ENCODE results near the gene TM7SF3. TPM values are rescaled to one million over a fixed set of nuclear protein-coding genes. Genes with fewer than 3 reads are reported as not detected.
"Not testable (repeated sequence)": the region's sequence is repeated elsewhere in the genome, so short reads cannot be mapped to it uniquely, and the experiment has no call there.

TM7SF3 gene
- total RNA-seq, 4 donors from 2014 or later, result 31.8 to 50.7 (median 40.5) TPM

DNA sequence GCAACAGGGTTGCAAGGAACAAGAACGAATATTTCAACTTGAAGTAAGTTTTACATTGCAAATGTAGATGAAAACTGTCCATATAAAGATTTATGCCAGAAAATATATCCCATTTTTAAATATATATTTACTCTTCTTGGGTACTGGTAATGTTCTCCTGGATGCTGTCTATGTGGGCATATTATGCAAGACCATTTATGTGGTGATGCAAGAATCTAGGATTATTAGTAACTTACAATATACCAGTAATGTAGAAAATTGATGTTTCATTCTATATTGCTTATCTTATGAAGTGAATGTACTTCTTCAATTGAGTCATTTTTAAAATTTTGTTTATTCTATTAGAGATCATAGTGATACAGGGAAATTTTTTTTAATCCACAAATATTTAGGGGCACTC, 50.8 kb downstream of the TM7SF3 start:
- Histone ChIP-seq H3K9me3 (no peaks in the 10 kb centered on the region), H3K4me1 (no peaks in the 10 kb centered on the region), H3K27me3 (no peaks in the 10 kb centered on the region), H3K36me3 (peaks cover 6 to 69% (median 52%) of the 10 kb centered on the region in 4 donors), H3K4me3 (no peak overlapping the region), H3K27ac (replicated peaks in 1 of 4) (no peak overlapping the region)
- no peak for DNase-seq (ENCODE audit: extremely low spot score)
- intact Hi-C loops (cut with DNase I), result no loop called here
- 86% methylated on average over 1 of the region's 1 CpG for WGBS
- TF ChIP-seq POLR2AphosphoS5 (IDR thresholded peaks at IDR 0.05), result no peak
- TF ChIP-seq EP300 (IDR thresholded peaks at IDR 0.05), result no peak
- no peak for TF ChIP-seq POLR2A (IDR thresholded peaks at IDR 0.05; ENCODE audit: low read depth)
- TF ChIP-seq, protein P1, sequence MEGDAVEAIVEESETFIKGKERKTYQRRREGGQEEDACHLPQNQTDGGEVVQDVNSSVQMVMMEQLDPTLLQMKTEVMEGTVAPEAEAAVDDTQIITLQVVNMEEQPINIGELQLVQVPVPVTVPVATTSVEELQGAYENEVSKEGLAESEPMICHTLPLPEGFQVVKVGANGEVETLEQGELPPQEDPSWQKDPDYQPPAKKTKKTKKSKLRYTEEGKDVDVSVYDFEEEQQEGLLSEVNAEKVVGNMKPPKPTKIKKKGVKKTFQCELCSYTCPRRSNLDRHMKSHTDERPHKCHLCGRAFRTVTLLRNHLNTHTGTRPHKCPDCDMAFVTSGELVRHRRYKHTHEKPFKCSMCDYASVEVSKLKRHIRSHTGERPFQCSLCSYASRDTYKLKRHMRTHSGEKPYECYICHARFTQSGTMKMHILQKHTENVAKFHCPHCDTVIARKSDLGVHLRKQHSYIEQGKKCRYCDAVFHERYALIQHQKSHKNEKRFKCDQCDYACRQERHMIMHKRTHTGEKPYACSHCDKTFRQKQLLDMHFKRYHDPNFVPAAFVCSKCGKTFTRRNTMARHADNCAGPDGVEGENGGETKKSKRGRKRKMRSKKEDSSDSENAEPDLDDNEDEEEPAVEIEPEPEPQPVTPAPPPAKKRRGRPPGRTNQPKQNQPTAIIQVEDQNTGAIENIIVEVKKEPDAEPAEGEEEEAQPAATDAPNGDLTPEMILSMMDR (IDR thresholded peaks at IDR 0.05), result no peak

DNA sequence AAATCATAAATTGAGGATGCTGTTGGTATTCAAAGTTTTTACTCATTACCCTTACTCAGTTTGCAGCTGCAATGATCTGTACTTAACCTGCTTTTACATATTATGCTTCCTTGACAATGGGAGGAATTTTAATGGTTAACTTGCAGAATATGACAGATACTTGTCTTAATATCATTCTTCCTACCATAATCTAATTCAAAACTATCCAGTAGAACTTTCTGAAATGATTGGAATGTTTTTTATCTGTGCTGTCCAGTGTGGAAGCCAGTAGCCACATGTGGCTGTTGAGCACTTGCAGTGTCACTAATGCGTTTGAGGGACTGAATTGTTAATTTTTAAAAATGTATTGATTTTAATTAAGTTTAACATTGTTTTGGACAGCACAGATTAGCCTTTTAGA, 52.4 kb downstream of the TM7SF3 start:
- TF ChIP-seq POLR2AphosphoS5 (IDR thresholded peaks at IDR 0.05) (no peak), EP300 (IDR thresholded peaks at IDR 0.05) (no peak), POLR2A (IDR thresholded peaks at IDR 0.05; ENCODE audit: low read depth) (no peak)
- TF ChIP-seq, protein P1 (IDR thresholded peaks at IDR 0.05), result no peak
- peaks cover 19 to 72% (median 55%) of the 10 kb centered on the region in 4 donors for H3K36me3 ChIP-seq
- H3K4me1 ChIP-seq, result no peaks in the 10 kb centered on the region
- DNase-seq (ENCODE audit: extremely low spot score), result no peak
- no peak overlapping the region for H3K4me3 ChIP-seq
- WGBS, result 79% methylated on average over 1 of the region's 1 CpG
- H3K27me3 ChIP-seq, result no peaks in the 10 kb centered on the region
- intact Hi-C loops (cut with DNase I), result no loop called here
- H3K27ac ChIP-seq (replicated peaks in 1 of 4), result no peak overlapping the region
- H3K9me3 ChIP-seq, result no peaks in the 10 kb centered on the region

DNA sequence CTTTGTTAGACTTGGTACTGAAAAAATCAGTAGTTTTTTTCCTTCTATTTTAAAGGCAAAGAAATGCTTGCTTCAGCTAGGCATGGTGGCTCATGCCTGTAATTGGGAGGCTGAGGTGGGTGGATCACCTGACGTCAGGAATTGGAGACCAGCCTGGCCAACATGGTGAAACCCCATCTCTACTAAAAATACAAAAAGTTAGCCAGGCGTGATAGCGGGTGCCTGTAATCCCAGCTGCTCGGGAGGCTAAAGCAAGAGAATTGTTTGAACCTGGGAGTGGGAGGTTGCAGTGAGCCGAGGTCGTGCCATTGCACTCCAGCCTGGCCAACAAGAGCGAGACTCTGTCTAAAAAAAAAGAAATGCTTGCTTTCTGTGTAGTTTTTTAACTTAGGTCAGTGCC, 52.8 kb downstream of the TM7SF3 start:
- H3K9me3 ChIP-seq; H3K27me3 ChIP-seq; H3K27ac ChIP-seq (replicated peaks in 1 of 4); DNase-seq (ENCODE audit: extremely low spot score); intact Hi-C loops (cut with DNase I); H3K4me1 ChIP-seq; H3K4me3 ChIP-seq: not testable (repeated sequence)
- WGBS, result 97% methylated on average over 7 of the region's 7 CpGs
- peaks cover 23 to 72% (median 56%) of the 10 kb centered on the region in 4 donors for H3K36me3 ChIP-seq

DNA sequence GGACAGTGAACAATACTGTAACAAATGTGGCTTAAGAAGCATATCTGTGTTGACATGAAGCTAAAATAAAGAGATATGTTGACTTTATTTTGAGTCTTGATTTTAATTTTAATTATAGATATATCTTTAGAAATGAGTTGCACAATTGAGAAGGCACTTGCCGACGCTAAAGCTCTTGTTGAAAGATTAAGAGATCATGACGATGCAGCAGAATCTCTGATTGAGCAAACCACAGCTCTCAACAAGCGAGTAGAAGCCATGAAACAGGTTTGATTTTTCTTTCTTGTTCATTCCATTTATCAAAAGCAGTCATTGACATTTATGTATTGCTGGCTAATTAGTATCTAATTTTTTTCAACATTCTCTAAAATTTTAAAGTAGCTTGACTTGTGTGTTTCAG, 60.2 kb downstream of the TM7SF3 start:
- H3K36me3 ChIP-seq, result peaks cover 18 to 30% (median 21%) of the 10 kb centered on the region in 4 donors
- H3K9me3 ChIP-seq, result peaks cover 0 to 2% (median 0%) of the 10 kb centered on the region in 4 donors
- TF ChIP-seq, protein P1 (IDR thresholded peaks at IDR 0.05), result no peak
- TF ChIP-seq EP300 (IDR thresholded peaks at IDR 0.05) (no peak), POLR2AphosphoS5 (IDR thresholded peaks at IDR 0.05) (no peak), POLR2A (IDR thresholded peaks at IDR 0.05; ENCODE audit: low read depth) (no peak)
- intact Hi-C loops (cut with DNase I), result no loop called here
- H3K27me3 ChIP-seq, result no peaks in the 10 kb centered on the region
- no peak for DNase-seq (ENCODE audit: extremely low spot score)
- no peak overlapping the region for H3K27ac ChIP-seq (replicated peaks in 1 of 4)
- WGBS, result 80% methylated on average over 4 of the region's 4 CpGs
- H3K4me3 ChIP-seq, result no peak overlapping the region
- peaks cover 0 to 19% (median 7%) of the 10 kb centered on the region in 4 donors for H3K4me1 ChIP-seq

DNA sequence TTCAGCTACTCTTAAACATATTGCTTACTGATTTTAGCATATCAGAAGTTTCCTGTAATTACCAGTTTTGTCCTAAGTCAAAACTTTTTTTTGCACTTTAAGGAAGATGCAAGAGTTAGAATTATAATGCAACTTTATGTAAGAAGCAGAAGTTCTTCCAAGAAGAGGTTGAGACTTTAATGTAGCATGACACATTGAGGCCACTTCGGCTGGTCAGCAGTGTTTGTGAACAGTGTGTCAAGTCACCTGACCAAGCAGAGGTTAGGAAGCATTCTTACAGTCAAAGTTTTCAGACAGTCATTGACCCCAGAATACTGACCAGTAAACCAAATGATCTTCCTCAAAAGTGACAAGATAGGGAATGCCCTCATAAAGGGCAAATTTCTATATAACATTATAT, 60.7 kb downstream of the TM7SF3 start:
- no peaks in the 10 kb centered on the region for H3K27me3 ChIP-seq
- peaks cover 0 to 19% (median 7%) of the 10 kb centered on the region in 4 donors for H3K4me1 ChIP-seq
- WGBS, result 30% methylated on average over 1 of the region's 1 CpG
- intact Hi-C loops (cut with DNase I), result no loop called here
- no peak overlapping the region for H3K4me3 ChIP-seq
- no peak for DNase-seq (ENCODE audit: extremely low spot score)
- H3K27ac ChIP-seq (replicated peaks in 1 of 4), result no peak overlapping the region
- H3K36me3 ChIP-seq, result peaks cover 17 to 26% (median 21%) of the 10 kb centered on the region in 4 donors
- H3K9me3 ChIP-seq, result peaks cover 0 to 7% (median under 1%) of the 10 kb centered on the region in 4 donors
- TF ChIP-seq, protein P1 (IDR thresholded peaks at IDR 0.05), result no peak
- TF ChIP-seq POLR2AphosphoS5 (IDR thresholded peaks at IDR 0.05) (no peak), EP300 (IDR thresholded peaks at IDR 0.05) (no peak), POLR2A (IDR thresholded peaks at IDR 0.05; ENCODE audit: low read depth) (no peak)
